ENCODE measurements around the gene SLA2. TPM values are rescaled to one million over a fixed set of nuclear protein-coding genes. Genes with fewer than 3 reads are reported as not detected.
A peak's percentile ranks its signal among the peaks of the same experiment; 100 is the strongest.

Gene SLA2
- polyA plus RNA-seq, 2 of the 4 experiments (the other 2 are of a cell fraction), result 0.06 TPM; not detected in 1

GRCh38 chr20:36605399-36606157 lies 40.4 kb downstream of the SLA2 start, which contains the start of gene RAB5IF (continued):
- TF ChIP-seq ZSCAN20 (CRISPR knock-in tag; IDR thresholded peaks at IDR 0.05), result no peak
- TF ChIP-seq POLR2AphosphoS2 (conservative IDR thresholded peaks at IDR 0.05; ENCODE audit: low read length), result no peak
- no peak for TF ChIP-seq NR3C1 (IDR thresholded peaks at IDR 0.05)
- TF ChIP-seq GATA3 (IDR thresholded peaks at IDR 0.05; ENCODE audit: borderline replicate concordance), result peak; percentile 49
- TF ChIP-seq MAZ (IDR thresholded peaks at IDR 0.05; ENCODE audit: borderline replicate concordance, low read depth, low read length), result peak; percentile 39; the same call in 1 of the 2 replicates
- no peak for TF ChIP-seq NPAS2 (CRISPR knock-in tag; IDR thresholded peaks at IDR 0.05; ENCODE audit: borderline replicate concordance)
- no peak for TF ChIP-seq CHD2 (IDR thresholded peaks at IDR 0.05; ENCODE audit: low read length, partially characterized antibody)
- peak; percentile 81 for TF ChIP-seq POLR2A (IDR thresholded peaks at IDR 0.05; ENCODE audit: low read length)
- peak in 1 of 2 experiments; percentile 84; a peak in 4 of 5 replicates for TF ChIP-seq JUN (IDR thresholded peaks at IDR 0.05)
- TF ChIP-seq E2F6 (IDR thresholded peaks at IDR 0.05; ENCODE audit: borderline replicate concordance, low read depth), result peak; percentile 62; the same call in 1 of the 2 replicates
- no peak for TF ChIP-seq FOSL2 (IDR thresholded peaks at IDR 0.05)
- peak; percentile 51; the same call in 1 of the 2 replicates for TF ChIP-seq FOSL2 (CRISPR knock-in tag; IDR thresholded peaks at IDR 0.05)
- TF ChIP-seq BHLHE40 (IDR thresholded peaks at IDR 0.05; ENCODE audit: low read depth, low read length), result no peak
- TF ChIP-seq EHF (CRISPR knock-in tag; IDR thresholded peaks at IDR 0.05), result no peak
- no peak for TF ChIP-seq EP300 (IDR thresholded peaks at IDR 0.05)
- TF ChIP-seq KDM5A (IDR thresholded peaks at IDR 0.05), result peak; percentile 45; the same call in 1 of the 2 replicates
- no peak for TF ChIP-seq EHMT2 (IDR thresholded peaks at IDR 0.05; ENCODE audit: low read depth)
- TF ChIP-seq ZC3H11A (IDR thresholded peaks at IDR 0.05), result no peak
- TF ChIP-seq TFCP2L1 (CRISPR knock-in tag; IDR thresholded peaks at IDR 0.05), result no peak
- TF ChIP-seq CEBPB (IDR thresholded peaks at IDR 0.05), result no peak
- no peak for TF ChIP-seq FOSB (CRISPR knock-in tag; IDR thresholded peaks at IDR 0.05)
- no peak for TF ChIP-seq HES2 (IDR thresholded peaks at IDR 0.05)
- TF ChIP-seq CHD4 (IDR thresholded peaks at IDR 0.05; ENCODE audit: borderline replicate concordance), result no peak
- TF ChIP-seq SREBF2 (IDR thresholded peaks at IDR 0.05), result no peak
- no peak for TF ChIP-seq ESRRA (IDR thresholded peaks at IDR 0.05; ENCODE audit: borderline replicate concordance, low read length)
- no peak for TF ChIP-seq HOXA7 (CRISPR knock-in tag; IDR thresholded peaks at IDR 0.05)
- TF ChIP-seq RNF2 (IDR thresholded peaks at IDR 0.05; ENCODE audit: borderline replicate concordance, low read depth), result no peak
- TF ChIP-seq RAD21 (conservative IDR thresholded peaks at IDR 0.05 in 1 of 2, IDR thresholded peaks at IDR 0.05 in 1 of 2), result peak; percentile 66 to 73
- peak; percentile 23; the same call in 1 of the 2 replicates for TF ChIP-seq ATOH8 (CRISPR knock-in tag; IDR thresholded peaks at IDR 0.05; ENCODE audit: low read depth)
- no peak for TF ChIP-seq TP53 (CRISPR knock-in tag; IDR thresholded peaks at IDR 0.05)
- no peak for TF ChIP-seq HOXB5 (CRISPR knock-in tag; IDR thresholded peaks at IDR 0.05)
- no peak for TF ChIP-seq KDM1A (IDR thresholded peaks at IDR 0.05; ENCODE audit: low read depth)
- TF ChIP-seq RARB (CRISPR knock-in tag; IDR thresholded peaks at IDR 0.05), result no peak
- 0 out of 2 replicates have a peak, but pooled peaks have one; percentile 64 for TF ChIP-seq RFX5 (IDR thresholded peaks at IDR 0.05)
- peak; percentile 29 for TF ChIP-seq MAFK (IDR thresholded peaks at IDR 0.05; ENCODE audit: partially characterized antibody)
- TF ChIP-seq CTCF (IDR thresholded peaks at IDR 0.05), result peak; percentile 90
